MG63 (cell line): ENCODE measurements around the gene PRR4. TPM values are rescaled to one million over a fixed set of nuclear protein-coding genes. Genes with fewer than 3 reads are reported as not detected.

Source experiments
- DNase-seq: peaks from one replicate; pipeline ENCODE4 v3.0.0-alpha.2; 2020
- H3K27me3 ChIP-seq: fragments of 250-450 bp; sonication (Bioruptor Pico); 2 replicates; pipeline ENCODE4 v1.5.1; 2020; ENCODE audit warnings: mild to moderate bottlenecking, moderate library complexity
- H3K36me3 ChIP-seq: fragments of 250-450 bp; sonication (Bioruptor Pico); 2 replicates; pipeline ENCODE4 v1.5.1; 2020; ENCODE audit warnings: mild to moderate bottlenecking, moderate library complexity
- H3K4me3 ChIP-seq: fragments of 250-450 bp; sonication (Bioruptor Pico); 2 replicates; pipeline ENCODE4 v1.5.1; 2020; ENCODE audit warnings: mild to moderate bottlenecking, moderate library complexity
- H3K9me3 ChIP-seq: fragments of 250-450 bp; sonication (Bioruptor Pico); 2 replicates; pipeline ENCODE4 v1.5.1; 2020; ENCODE audit warnings: mild to moderate bottlenecking, moderate library complexity
- total RNA-seq: library from RNA; depleted of rRNA; stranded (reverse); fragments of >200 nt; shearing (Covaris generic); gene quantifications from 2 replicates; pipeline ENCODE4 v1.2.3, GENCODE V29; 2014; ENCODE audit warnings: low replicate concordance; rRNA removed

Gene PRR4
- total RNA-seq, 1 experiment from 2014 or later: not detected

DNA sequence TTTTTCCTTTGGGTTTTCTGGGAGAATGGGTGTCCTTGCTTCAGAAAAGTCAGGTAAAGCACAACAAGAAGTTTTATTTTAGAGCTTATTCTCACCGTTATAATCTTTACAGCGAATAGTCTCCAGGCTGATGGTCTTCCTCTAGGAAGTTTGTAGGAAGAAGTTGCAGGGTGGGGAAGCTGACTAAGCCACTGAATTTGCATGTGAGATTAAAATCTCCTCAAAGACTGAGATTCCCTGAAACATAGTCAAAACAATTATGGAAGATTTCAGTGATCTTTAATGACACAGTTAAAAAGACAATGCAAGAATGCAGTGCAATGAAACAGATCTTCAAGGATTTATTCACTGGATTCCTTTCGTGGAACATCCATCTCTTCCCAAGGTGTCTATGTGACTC is 24.3 kb downstream of the PRR4 start:
- no peaks in the 10 kb centered on the region for H3K27me3 ChIP-seq
- H3K36me3 ChIP-seq: no peaks in the 10 kb centered on the region
- no peak overlapping the region for H3K4me3 ChIP-seq
- no peaks in the 10 kb centered on the region for H3K9me3 ChIP-seq
- DNase-seq: no peak

- no peak for DNase-seq
- Histone ChIP-seq H3K27me3 (no peaks in the 10 kb centered on the region; the same call in 1 of the 2 replicates), H3K36me3 (no peaks in the 10 kb centered on the region), H3K9me3 (no peaks in the 10 kb centered on the region), H3K4me3 (no peak overlapping the region)
Observed at GRCh38 chr12:10811883-10812536, 37.3 kb downstream of the PRR4 start.

DNA sequence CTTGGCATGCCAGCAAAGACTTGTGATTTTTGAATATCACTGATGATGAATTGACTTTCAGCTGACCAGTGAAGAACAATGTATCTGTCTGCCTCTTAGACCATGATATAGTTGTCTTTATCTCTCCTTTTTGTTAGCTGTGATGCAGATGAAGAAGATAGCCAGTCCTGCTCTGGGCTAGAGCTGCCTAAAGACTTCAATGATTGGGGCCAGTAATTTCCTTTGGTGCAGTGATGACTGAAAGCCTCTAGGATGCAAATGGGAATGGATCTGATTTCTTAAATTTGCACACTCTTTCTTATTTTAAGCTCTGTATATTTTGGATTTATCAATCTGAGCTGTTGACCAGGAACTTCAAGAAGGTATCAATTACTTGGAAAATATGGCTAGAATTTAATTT is 39.2 kb downstream of the PRR4 start, which contains the start of gene TAS2R9:
TSS of gene TAS2R9 (minus strand) at position 101 of the 400 bp plus-strand sequence. CDS start at position 8, 93 bp downstream.
- DNase-seq: no peak
- Histone ChIP-seq H3K9me3 (no peaks in the 10 kb centered on the region), H3K4me3 (no peak within 1 kb of the TSS), H3K27me3 (no peaks in the 10 kb centered on the region; the same call in 1 of the 2 replicates), H3K36me3 (no peaks in the 10 kb centered on the region)

DNA sequence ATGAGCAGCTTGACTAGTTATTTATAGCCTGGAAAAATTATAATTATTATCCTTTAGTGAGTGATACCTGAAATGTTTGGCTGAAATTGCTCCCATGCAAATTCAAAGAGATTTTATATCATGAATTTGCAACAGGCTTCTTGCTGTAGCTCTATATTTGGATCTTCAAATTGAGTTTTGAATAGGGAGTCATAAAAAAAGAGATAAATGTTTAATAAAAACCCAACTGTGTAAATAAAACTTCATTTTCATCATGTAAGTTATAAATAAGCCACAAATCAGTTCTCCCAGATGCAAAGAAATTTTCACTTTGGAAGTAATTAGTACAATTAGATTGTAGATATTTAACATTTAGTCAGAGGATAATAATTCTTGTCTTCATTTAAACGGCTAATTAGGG is 42.1 kb downstream of the PRR4 start, which contains the start of gene TAS2R8:
TSS of gene TAS2R8 (minus strand) at position 101 of the 400 bp plus-strand sequence. CDS start 306 bp downstream, outside the sequence.
- no peak for DNase-seq
- no peaks in the 10 kb centered on the region for H3K36me3 ChIP-seq
- no peaks in the 10 kb centered on the region; the same call in 1 of the 2 replicates for H3K27me3 ChIP-seq
- no peaks in the 10 kb centered on the region for H3K9me3 ChIP-seq
- no peak within 1 kb of the TSS for H3K4me3 ChIP-seq

- no peaks in the 10 kb centered on the region for H3K9me3 ChIP-seq
- H3K36me3 ChIP-seq: no peaks in the 10 kb centered on the region
- no peak for DNase-seq
- peaks cover 20% of the 10 kb centered on the region for H3K27me3 ChIP-seq
- H3K4me3 ChIP-seq: no peak within 1 kb of the TSS
Observed at GRCh38 chr12:10802587-10802986, 46.7 kb downstream of the PRR4 start, which contains the start of gene TAS2R7. TAS2R7 (minus strand) TSS chr12:10802627; CDS start chr12:10802570, 57 bp downstream.

- Histone ChIP-seq H3K4me3 (no peak overlapping the region), H3K9me3 (no peaks in the 10 kb centered on the region), H3K27me3 (peaks cover 20% of the 10 kb centered on the region), H3K36me3 (no peaks in the 10 kb centered on the region)
- no peak for DNase-seq
Observed at GRCh38 chr12:10801741-10802140, 47.5 kb downstream of the PRR4 start.

Other genes starting within 250 kb of the PRR4 start
- gene MAGOHB, start 235.9 kb downstream of the PRR4 start, total RNA-seq: 39.7 and 42.7 TPM in 2 replicates
- gene STYK1, start 175.4 kb downstream of the PRR4 start, total RNA-seq: not detected in 2 replicates
- 325 and 352 TPM in 2 replicates for gene YBX3, start 126.2 kb downstream of the PRR4 start, total RNA-seq
- gene TAS2R7, start 46.8 kb downstream of the PRR4 start, total RNA-seq: not detected in 2 replicates
- not detected in 2 replicates for gene TAS2R8, start 42.2 kb downstream of the PRR4 start, total RNA-seq
- gene TAS2R9, start 39.3 kb downstream of the PRR4 start, total RNA-seq: not detected in 2 replicates
- gene TAS2R10, start 23.1 kb downstream of the PRR4 start, total RNA-seq: not detected in 2 replicates
- 1.5 and 13.1 TPM in 2 replicates for gene PRH1, start 34.8 kb upstream of the PRR4 start, total RNA-seq
- 1.4 TPM in 1 of 2 replicates, not detected in the other for gene TAS2R13, start 60.1 kb upstream of the PRR4 start, total RNA-seq
- not detected in 2 replicates for gene PRH2, start 79.8 kb upstream of the PRR4 start, total RNA-seq
- 0.12 and 2.6 TPM in 2 replicates for gene TAS2R14, start 89.8 kb upstream of the PRR4 start, total RNA-seq
- not detected in 2 replicates for gene TAS2R50, start 137.4 kb upstream of the PRR4 start, total RNA-seq
- not detected in 2 replicates for gene TAS2R20, start 148.8 kb upstream of the PRR4 start, total RNA-seq
- gene TAS2R19, start 173.1 kb upstream of the PRR4 start, total RNA-seq: not detected in 2 replicates
- 1.8 TPM in 1 of 2 replicates, not detected in the other for gene TAS2R31, start 181.9 kb upstream of the PRR4 start, total RNA-seq
- 0.10 TPM in 1 of 2 replicates, not detected in the other for gene TAS2R46, start 212.8 kb upstream of the PRR4 start, total RNA-seq
- not detected in 2 replicates for gene TAS2R43, start 242.8 kb upstream of the PRR4 start, total RNA-seq